Anterior cingulate cortex (tissue), 58 donors: ENCODE data around the gene SENP1.

ENCODE experiments used
- DNase-seq, 58 donors: peaks; one replicate each; lab custom pipeline; 2025; lab: John Stamatoyannopoulos, UW

The SENP1 gene

GRCh38 chr12:48022676-48023385, 83.0 kb downstream of the SENP1 start:
- no peak for DNase-seq

GRCh38 chr12:48022180-48022521, 83.7 kb downstream of the SENP1 start:
- DNase-seq = no peak

DNA sequence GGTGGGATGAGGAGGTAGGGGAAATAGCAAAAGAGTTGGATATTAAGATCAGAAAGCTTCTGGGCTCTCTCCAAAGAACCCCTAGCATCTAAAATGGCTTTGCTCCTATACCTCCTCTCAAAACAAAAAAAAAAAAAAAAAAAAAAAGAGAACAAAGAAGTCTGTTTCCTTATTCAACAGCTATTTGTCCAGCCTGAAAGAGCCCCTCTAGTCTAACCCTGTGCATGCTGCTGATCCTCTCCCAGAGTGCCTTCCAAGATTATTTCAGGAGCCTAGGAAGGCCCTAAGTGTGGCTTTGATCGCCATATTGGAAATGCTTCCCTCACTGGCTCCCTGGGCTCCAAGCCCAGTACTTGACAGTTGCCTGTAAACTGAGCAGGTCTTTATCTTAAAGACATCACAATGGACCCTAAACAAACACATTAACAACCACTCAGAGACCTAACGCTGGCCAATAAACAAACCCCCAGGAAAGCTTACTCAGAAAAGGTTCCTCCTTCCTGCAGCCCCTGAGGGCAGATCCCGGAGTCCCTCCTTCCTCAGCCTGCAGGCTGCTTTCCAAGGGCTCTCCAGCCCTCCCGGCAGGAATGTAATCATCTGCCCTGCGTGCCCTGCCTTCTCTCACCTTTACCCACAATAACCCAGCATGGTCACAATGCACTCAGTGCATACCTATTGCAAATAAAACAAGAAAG, 84.2 kb downstream of the SENP1 start:
- DNase-seq = no peak

DNA sequence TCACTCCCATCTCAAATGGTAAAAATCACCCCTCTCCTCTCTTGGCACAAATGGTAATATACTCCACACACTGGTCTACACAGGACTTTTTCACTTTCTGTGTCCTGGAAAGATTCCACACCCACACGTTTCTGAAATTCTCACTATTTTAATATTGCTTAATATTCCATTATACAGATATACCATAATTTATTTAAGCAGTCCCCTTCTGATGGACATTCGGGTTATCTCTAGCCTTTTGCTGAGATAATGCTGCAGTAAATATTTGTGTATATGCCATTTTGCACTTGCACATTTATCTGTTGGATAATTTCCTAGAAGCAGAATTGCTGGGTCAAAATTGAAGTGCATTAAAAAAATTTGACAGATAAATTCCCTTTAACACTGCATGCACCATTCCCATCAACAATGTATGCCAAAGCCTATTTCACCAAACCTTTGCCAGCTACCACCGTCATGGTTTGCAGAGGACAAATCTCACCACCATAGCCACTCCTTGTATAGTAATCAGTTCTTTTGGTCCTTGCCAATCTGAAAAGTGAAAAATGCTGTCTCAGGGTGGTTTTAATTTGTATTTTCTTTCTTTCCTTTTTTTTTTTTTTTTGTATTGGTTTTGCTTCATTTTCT, 86.1 kb downstream of the SENP1 start:
- no peak for DNase-seq

GRCh38 chr12:48018618-48018995, 87.3 kb downstream of the SENP1 start:
- DNase-seq = no peak

- no peak for DNase-seq
Measured at GRCh38 chr12:48017921-48018617, 87.8 kb downstream of the SENP1 start.

DNA sequence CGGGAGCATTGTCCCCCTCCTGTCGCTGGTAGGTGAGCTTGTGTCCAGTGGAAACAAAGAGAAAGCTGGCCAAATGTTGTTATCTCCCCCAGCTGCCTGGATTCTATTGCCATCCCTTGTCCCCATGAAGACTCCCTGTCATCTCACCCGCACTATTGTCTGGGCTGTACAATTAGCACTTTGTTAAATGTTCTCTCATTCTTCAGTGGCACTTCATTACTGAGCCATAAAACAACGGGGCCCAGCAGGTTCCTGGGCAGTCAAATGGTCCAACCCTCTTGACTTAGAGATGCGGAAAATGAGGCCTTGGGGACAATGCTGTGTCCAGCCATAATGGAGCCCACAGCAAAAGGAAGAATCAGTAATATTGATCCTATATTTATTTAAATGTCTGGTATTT, 88.4 kb downstream of the SENP1 start:
- DNase-seq = peak in 18 of 58 donors; percentile 5 to 71 (median 27)

GRCh38 chr12:48016373-48017020, 89.4 kb downstream of the SENP1 start:
- DNase-seq = no peak

DNA sequence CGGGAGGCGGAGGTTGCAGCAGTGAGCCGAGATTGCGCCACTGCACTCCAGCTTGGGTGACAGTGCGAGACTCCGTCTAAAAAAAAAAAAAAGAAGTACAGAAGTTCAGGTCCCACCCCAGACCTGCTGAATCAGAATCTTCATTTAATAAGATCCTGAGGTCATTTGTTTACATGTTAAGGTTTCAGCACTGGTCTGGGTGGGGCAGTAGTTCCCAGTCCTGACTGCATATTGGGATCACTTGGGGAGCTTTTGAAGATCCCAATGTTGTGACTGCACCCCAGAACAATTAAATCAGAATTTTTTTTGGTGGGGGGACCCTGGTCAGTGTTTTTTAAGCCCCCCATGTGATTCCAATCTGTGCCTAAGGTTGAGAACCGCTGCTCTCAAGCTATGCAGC, 89.9 kb downstream of the SENP1 start:
- no peak for DNase-seq

DNA sequence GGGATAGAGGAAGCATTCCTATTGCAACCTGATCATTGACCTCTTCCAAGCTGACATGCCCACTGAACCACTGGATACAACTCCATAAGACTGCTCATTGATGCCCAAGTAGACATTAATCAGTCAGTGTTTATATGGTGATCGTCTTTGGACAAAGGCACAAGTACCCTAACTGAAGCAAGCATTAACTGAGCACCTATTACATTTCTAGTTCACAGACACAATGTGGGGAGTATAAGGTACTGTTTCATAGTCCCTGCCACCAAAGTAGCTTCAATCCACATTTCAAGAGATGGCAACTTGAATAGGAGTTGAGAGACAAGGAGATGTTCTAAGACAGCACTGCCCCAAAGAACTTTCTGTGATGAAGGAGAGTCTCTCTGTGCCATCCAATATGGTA, 90.8 kb downstream of the SENP1 start:
- DNase-seq = no peak

GRCh38 chr12:48013287-48013686, 92.6 kb downstream of the SENP1 start:
- DNase-seq = no peak

GRCh38 chr12:48012070-48012469, 93.8 kb downstream of the SENP1 start:
- DNase-seq = no peak

GRCh38 chr12:48010366-48010970, 95.4 kb downstream of the SENP1 start:
- no peak for DNase-seq

DNA sequence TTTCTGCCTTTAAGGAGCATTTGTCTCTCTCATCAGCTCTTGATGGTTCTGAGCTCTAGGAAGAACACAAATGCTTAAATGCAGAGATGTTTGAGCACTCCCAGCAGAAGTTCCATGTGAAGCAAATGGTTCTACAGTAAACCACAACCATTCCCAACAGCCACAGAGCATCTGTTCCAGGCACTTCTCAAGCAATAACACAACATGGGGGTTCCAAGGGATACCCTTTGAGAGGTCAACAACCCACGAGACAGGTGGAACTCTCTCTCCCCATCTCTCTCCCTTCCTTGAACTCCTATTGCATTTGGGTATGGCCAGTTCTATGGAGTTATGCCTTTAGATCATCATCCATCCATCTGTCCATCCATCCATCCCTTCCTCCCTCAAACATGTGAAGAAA, 96.4 kb downstream of the SENP1 start:
- no peak for DNase-seq

DNA sequence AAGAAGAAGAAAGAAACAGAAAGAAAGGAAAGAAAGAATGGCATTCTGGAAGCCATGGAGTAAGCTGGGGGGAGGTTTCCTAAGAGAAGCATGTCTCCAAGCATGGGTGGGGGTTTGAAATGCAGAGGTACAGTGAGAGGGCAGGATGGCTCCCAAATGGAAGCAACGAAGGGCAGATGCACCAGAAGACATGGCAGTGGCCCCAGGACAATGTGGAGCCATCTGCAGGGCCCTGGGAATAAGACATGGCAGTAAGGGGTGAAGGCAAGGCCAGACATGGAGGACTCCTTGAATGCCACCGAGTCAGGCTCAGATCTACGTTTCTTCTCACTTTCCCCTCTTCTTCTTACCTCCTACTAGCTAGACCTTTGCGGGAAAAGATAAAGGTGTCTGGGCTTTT, 96.9 kb downstream of the SENP1 start:
- DNase-seq = no peak

GRCh38 chr12:48008349-48008748, 97.5 kb downstream of the SENP1 start:
- DNase-seq = no peak

DNA sequence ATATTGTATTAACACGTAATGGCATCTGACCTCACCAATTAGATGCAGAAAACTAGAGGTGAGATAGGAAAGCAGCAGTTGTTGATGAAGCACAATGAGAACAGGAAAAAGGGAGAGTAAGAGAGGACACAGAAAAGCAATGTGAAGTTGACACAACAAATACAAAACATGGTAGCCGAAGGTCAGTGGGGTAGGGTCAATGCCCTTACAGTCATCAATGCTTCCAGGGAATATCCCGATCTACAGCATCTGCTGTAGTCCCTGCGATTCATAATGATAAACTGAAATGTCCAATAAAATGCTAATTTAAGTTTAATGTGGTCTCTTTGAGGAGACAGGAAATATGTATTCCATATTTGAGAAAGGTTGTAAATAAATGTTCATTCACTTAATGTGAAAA, 98.7 kb downstream of the SENP1 start:
- no peak for DNase-seq

DNA sequence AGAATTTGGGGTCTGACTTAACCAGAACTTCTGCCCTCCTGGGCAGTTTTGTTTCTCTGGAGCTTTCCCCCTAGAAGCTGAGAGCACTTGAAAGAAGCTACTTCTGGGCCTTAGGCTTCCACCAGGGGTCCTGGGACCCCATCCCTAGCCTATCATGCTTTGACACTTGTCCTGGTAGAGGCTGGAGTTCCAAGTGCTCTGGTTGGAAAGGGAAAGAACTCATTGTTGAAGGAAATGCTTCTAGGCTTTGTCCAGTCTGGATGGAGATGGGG, 100.2 kb downstream of the SENP1 start:
- DNase-seq = no peak

- no peak for DNase-seq
Measured at GRCh38 chr12:48005001-48005749, 100.7 kb downstream of the SENP1 start.
